Activated naive CD8-positive, alpha-beta T cell treated with anti-CD3 and anti-CD28 coated beads, Interleukin-2, amount 10 ng/mL, durations not matched to agents 7 days and 5 days (primary cell): ENCODE data around the gene CLCN5. TPM values are rescaled to one million over a fixed set of nuclear protein-coding genes. Genes with fewer than 3 reads are reported as not detected.
"Not testable (repeated sequence)": the region's sequence is repeated elsewhere in the genome, so short reads cannot be mapped to it uniquely, and the experiment has no call there.

Experiments used
- ATAC-seq: fragments of 150-1000 bp; cut with Tn5 transposase; one replicate; pipeline ENCODE4 v1.10.0; 2021; ENCODE audit warnings: low read depth, moderate library complexity
- POLR2A ChIA-PET: fragments of 350-600 bp; sonication (Branson Sonifier 250); formaldehyde crosslinking; loops from one replicate; lab custom pipeline; 2021; ENCODE audit warnings: antibody characterized with exemption; lab: Charles Lee
- DNase-seq: peaks from one replicate; pipeline ENCODE4 v3.0.0; 2021
- H3K27ac Mint-ChIP-seq: one replicate; pipeline ENCODE4 v1.8.0; 2022; ENCODE audit warnings: mild to moderate bottlenecking, mixed read lengths
- H3K27me3 Mint-ChIP-seq: one replicate; pipeline ENCODE4 v1.8.0; 2022; ENCODE audit warnings: mild to moderate bottlenecking, moderate library complexity, mixed read lengths
- H3K36me3 Mint-ChIP-seq: one replicate; pipeline ENCODE4 v1.8.0; 2021; ENCODE audit warnings: mild to moderate bottlenecking, mixed read lengths
- H3K4me1 Mint-ChIP-seq: one replicate; pipeline ENCODE4 v1.8.0; 2021; ENCODE audit warnings: mixed read lengths
- H3K4me3 Mint-ChIP-seq: one replicate; pipeline ENCODE4 v1.8.0; 2022; ENCODE audit warnings: mild to moderate bottlenecking, moderate library complexity, mixed read lengths
- H3K9me3 Mint-ChIP-seq: one replicate; pipeline ENCODE4 v1.8.0; 2021; ENCODE audit warnings: mixed read lengths
- total RNA-seq, 2 experiments: library from RNA; stranded (reverse); gene quantifications; one replicate each; pipeline ENCODE4 v1.2.3, GENCODE V29; 2021

Gene CLCN5
- total RNA-seq, 2 experiments from 2014 or later = 2.6 to 3.1 TPM

DNA sequence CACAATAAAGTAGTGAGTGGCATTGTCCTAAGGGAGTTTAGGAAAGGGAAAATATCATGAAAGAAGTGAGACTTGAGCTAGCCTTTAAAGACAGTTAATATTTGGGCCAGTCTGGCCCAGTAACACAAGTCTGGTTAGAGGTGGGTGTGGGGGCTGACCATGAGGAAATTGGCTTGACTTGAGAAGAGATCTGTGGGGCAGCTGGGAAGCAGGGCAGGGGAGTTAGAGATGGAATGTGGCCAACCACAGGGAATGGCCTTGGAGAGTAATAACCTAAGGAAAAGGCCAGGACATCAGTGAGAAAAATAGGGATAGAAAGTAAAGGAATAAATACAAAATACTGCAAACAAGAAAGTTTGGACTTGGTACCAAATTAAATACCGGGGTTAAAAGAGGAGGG lies 71.3 kb downstream of the CLCN5 start:
- no peaks in the 10 kb centered on the region for H3K9me3 Mint-ChIP-seq
- H3K27ac Mint-ChIP-seq = no peak overlapping the region
- DNase-seq (no peak), ATAC-seq (no peak)
- no peaks in the 10 kb centered on the region for H3K4me1 Mint-ChIP-seq
- H3K27me3 Mint-ChIP-seq = no peaks in the 10 kb centered on the region
- POLR2A ChIA-PET = no interaction called here
- no peaks in the 10 kb centered on the region for H3K36me3 Mint-ChIP-seq
- H3K4me3 Mint-ChIP-seq = no peak overlapping the region

- DNase-seq (no peak), ATAC-seq (no peak)
- H3K36me3 Mint-ChIP-seq = no peaks in the 10 kb centered on the region
- H3K27ac Mint-ChIP-seq = no peak overlapping the region
- H3K4me3 Mint-ChIP-seq = no peak overlapping the region
- POLR2A ChIA-PET = no interaction called here
- H3K9me3 Mint-ChIP-seq = no peaks in the 10 kb centered on the region
- H3K4me1 Mint-ChIP-seq = no peaks in the 10 kb centered on the region
- no peaks in the 10 kb centered on the region for H3K27me3 Mint-ChIP-seq
Measured at GRCh38 chrX:49995107-49995731, 72.8 kb downstream of the CLCN5 start.

- no peak for ATAC-seq
- Mint-ChIP-seq H3K4me3 (no peak overlapping the region), H3K9me3 (no peaks in the 10 kb centered on the region), H3K27ac (no peak overlapping the region), H3K4me1 (no peaks in the 10 kb centered on the region), H3K36me3 (no peaks in the 10 kb centered on the region), H3K27me3 (no peaks in the 10 kb centered on the region)
- DNase-seq = no peak
- POLR2A ChIA-PET = no interaction called here
Measured at GRCh38 chrX:49995795-49996455, 73.5 kb downstream of the CLCN5 start.

DNA sequence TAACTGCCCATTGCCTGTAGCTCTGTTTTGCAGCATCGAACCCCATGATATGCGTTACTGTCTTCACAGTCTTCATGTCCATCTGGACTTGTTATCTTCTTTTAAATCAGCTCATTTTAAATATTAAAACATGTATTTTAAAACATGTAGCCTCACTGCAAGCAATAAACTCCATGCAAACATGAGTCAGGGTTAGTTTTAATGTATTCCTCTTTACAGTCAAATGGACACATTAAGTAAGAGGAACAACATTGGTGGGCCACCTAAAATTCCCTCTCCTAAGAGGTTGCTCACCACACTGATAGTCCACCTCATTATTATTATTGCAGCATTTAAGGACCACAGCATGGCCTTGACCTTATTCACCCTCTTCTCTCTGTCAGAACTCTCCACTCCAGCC lies 74.1 kb downstream of the CLCN5 start:
- ATAC-seq = no peak

GRCh38 chrX:49999087-49999486 lies 76.7 kb downstream of the CLCN5 start:
- Mint-ChIP-seq H3K27ac (no peak overlapping the region), H3K4me1 (peaks cover 4% of the 10 kb centered on the region), H3K9me3 (no peaks in the 10 kb centered on the region), H3K36me3 (no peaks in the 10 kb centered on the region), H3K27me3 (no peaks in the 10 kb centered on the region), H3K4me3 (no peak overlapping the region)
- DNase-seq = no peak
- no peak for ATAC-seq
- POLR2A ChIA-PET = no interaction called here

More for the DNA sequence above, 74.1 kb downstream of the CLCN5 start:
- H3K9me3 Mint-ChIP-seq = no peaks in the 10 kb centered on the region
- no peaks in the 10 kb centered on the region for H3K36me3 Mint-ChIP-seq
- POLR2A ChIA-PET = no interaction called here
- no peak overlapping the region for H3K4me3 Mint-ChIP-seq
- no peaks in the 10 kb centered on the region for H3K27me3 Mint-ChIP-seq
- DNase-seq = no peak
- no peaks in the 10 kb centered on the region for H3K4me1 Mint-ChIP-seq
- H3K27ac Mint-ChIP-seq = no peak overlapping the region

DNA sequence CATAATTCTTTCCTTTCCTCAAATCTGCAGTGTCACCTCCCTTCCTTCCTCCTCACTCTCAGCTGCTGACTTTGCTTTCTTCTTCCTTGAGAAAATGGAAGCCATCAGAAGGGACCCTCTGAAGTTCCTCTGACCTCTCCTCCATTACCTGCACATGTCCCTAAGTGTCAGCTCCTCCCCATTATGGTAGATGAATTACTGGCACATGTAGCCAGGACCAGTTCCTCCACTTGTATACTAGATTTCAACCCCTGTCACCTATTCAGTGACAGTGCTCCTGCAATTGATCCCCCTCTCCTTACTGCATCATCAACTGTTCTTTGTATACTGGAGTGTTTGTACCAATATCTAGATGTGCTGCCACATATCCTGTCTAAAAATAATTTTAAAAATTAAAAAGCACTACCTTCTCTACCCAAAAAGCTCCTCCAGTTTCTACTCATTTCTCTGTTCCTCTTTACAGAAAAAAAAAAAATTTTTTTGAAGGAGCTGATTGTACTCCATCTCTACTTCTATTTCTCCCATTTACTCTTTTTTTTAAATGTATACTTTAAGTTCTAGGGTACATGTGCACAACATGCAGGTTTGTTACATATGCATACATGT lies 78.6 kb downstream of the CLCN5 start:
- Mint-ChIP-seq H3K4me3 (no peak overlapping the region), H3K27me3 (no peaks in the 10 kb centered on the region), H3K36me3 (no peaks in the 10 kb centered on the region), H3K9me3 (no peaks in the 10 kb centered on the region), H3K4me1 (peaks cover 4% of the 10 kb centered on the region), H3K27ac (no peak overlapping the region)
- no peak for ATAC-seq
- no peak for DNase-seq
- POLR2A ChIA-PET = no interaction called here

DNA sequence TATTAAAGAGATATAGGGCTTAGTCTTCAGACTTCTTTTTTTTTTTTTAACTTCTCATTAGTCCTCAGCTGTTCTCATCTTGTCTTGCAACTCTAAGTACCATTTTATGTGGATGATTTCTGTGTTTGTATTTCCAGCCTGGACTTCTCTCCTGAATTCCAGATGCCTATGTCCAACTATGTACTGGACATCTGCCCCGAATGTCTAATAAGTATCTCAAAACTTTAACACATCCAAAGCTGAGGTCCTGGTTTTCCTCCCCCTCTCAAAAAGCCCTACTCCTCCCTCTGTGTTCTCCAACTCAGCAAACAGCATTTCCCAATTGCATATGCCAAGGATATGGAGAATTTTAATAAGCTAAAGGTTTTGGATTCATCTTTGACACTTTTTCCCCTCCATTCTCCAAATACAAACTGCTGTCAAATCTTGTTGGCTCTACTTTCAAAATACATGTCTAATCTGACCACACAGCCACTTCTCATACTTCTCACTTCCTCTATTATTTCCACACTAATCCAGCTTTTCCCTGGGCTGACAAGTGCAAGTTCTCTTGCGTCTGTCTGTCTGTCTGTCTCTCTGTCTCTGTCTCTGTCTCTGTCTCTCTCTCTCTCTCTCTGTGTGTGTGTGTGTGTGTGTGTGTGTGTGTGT lies 79.8 kb downstream of the CLCN5 start:
- Mint-ChIP-seq H3K27ac (no peak overlapping the region), H3K36me3 (no peaks in the 10 kb centered on the region), H3K27me3 (no peaks in the 10 kb centered on the region), H3K4me3 (no peak overlapping the region), H3K9me3 (no peaks in the 10 kb centered on the region), H3K4me1 (peaks cover 4% of the 10 kb centered on the region)
- POLR2A ChIA-PET = no interaction called here
- DNase-seq (no peak), ATAC-seq (no peak)

GRCh38 chrX:50003467-50003866 lies 81.1 kb downstream of the CLCN5 start:
- ATAC-seq (no peak), DNase-seq (no peak)
- POLR2A ChIA-PET = no interaction called here
- no peak overlapping the region for H3K4me3 Mint-ChIP-seq
- H3K4me1 Mint-ChIP-seq = peaks cover 4% of the 10 kb centered on the region
- no peaks in the 10 kb centered on the region for H3K27me3 Mint-ChIP-seq
- no peak overlapping the region for H3K27ac Mint-ChIP-seq
- H3K36me3 Mint-ChIP-seq = no peaks in the 10 kb centered on the region
- no peaks in the 10 kb centered on the region for H3K9me3 Mint-ChIP-seq

GRCh38 chrX:50003927-50004326 lies 81.5 kb downstream of the CLCN5 start:
- Mint-ChIP-seq H3K9me3 (no peaks in the 10 kb centered on the region), H3K27ac (no peak overlapping the region), H3K4me1 (peaks cover 4% of the 10 kb centered on the region), H3K36me3 (no peaks in the 10 kb centered on the region), H3K27me3 (no peaks in the 10 kb centered on the region), H3K4me3 (no peak overlapping the region)
- ATAC-seq (no peak), DNase-seq (no peak)
- POLR2A ChIA-PET = no interaction called here

GRCh38 chrX:50025591-50025990 lies 103.2 kb downstream of the CLCN5 start:
- H3K4me3 Mint-ChIP-seq, POLR2A ChIA-PET, H3K27ac Mint-ChIP-seq, ATAC-seq, H3K9me3 Mint-ChIP-seq, H3K36me3 Mint-ChIP-seq, H3K27me3 Mint-ChIP-seq, DNase-seq, H3K4me1 Mint-ChIP-seq: not testable (repeated sequence)

DNA sequence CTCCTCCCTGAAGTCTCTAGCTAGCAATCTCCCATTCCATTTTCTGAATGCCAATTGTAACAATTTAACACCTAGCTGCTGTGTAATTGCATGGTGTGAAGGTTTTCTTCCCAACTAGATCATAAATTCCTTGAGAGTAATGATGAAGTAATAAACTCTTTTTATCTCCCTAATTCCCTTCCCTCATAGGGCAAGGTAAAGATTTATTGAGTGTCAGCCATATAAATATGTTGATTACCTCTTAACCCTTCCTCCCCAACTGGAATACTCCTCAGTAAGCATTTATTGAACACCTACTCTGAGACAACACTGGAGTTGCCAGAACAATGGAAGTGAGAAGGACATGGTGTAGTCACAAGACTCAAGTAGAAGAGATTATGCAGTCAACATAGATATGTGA lies 112.7 kb downstream of the CLCN5 start:
- H3K27me3 Mint-ChIP-seq = no peaks in the 10 kb centered on the region
- H3K4me1 Mint-ChIP-seq = peaks cover 2% of the 10 kb centered on the region
- no peaks in the 10 kb centered on the region for H3K36me3 Mint-ChIP-seq
- no peaks in the 10 kb centered on the region for H3K9me3 Mint-ChIP-seq
- POLR2A ChIA-PET = no interaction called here
- no peak overlapping the region for H3K27ac Mint-ChIP-seq
- DNase-seq (no peak), ATAC-seq (no peak)
- no peak overlapping the region for H3K4me3 Mint-ChIP-seq

DNA sequence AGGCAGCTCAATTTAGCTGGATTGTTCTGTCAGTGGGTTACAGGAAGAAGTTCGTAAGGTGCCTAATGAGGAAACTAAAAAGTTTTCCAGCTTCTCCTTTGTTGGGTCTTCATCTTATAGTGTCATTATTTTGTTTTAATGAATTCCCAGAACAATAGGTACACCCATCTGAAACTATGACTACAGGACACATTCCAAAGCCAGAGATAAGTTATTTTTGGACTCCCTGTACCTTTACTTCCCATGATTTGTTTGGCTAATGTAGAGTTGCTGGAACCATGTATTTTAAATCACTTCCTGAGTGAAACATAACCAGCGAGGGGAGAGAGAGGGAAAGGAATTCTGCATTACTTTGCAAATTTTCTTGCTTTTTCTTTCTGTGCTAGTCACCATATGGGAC lies 114.0 kb downstream of the CLCN5 start:
- H3K27me3 Mint-ChIP-seq = no peaks in the 10 kb centered on the region
- POLR2A ChIA-PET = no interaction called here
- H3K9me3 Mint-ChIP-seq = no peaks in the 10 kb centered on the region
- peaks cover 2% of the 10 kb centered on the region for H3K4me1 Mint-ChIP-seq
- no peak overlapping the region for H3K4me3 Mint-ChIP-seq
- DNase-seq = no peak
- no peaks in the 10 kb centered on the region for H3K36me3 Mint-ChIP-seq
- no peak overlapping the region for H3K27ac Mint-ChIP-seq
- no peak for ATAC-seq

- POLR2A ChIA-PET = no interaction called here
- no peak for DNase-seq
- Mint-ChIP-seq H3K27me3 (no peaks in the 10 kb centered on the region), H3K36me3 (peaks cover 2% of the 10 kb centered on the region), H3K4me3 (no peak overlapping the region), H3K9me3 (no peaks in the 10 kb centered on the region), H3K27ac (no peak overlapping the region), H3K4me1 (no peaks in the 10 kb centered on the region)
- no peak for ATAC-seq
Measured at GRCh38 chrX:50045823-50046222, 123.4 kb downstream of the CLCN5 start.

DNA sequence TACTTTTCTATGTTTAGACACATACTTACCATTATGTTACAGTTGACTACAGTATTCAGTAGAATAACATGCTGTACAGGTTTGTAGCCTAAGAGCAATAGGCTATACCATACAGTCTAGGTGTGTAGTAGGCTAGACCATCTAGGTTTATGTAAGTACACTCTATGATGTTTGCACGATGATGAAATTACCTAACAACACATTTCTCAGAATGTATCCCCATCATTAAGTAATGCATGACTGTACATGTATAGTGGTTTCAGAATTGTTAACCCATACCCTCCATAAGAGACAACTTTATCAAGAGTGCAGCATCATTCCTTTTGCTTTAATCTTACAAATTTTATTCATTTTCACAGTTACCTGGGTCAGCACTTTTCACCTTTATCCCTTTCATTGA lies 126.8 kb downstream of the CLCN5 start:
- peaks cover 2% of the 10 kb centered on the region for H3K36me3 Mint-ChIP-seq
- POLR2A ChIA-PET = no interaction called here
- H3K9me3 Mint-ChIP-seq = no peaks in the 10 kb centered on the region
- H3K4me3 Mint-ChIP-seq = no peak overlapping the region
- ATAC-seq (no peak), DNase-seq (no peak)
- H3K4me1 Mint-ChIP-seq = no peaks in the 10 kb centered on the region
- H3K27me3 Mint-ChIP-seq = no peaks in the 10 kb centered on the region
- no peak overlapping the region for H3K27ac Mint-ChIP-seq
